Measurements from ENCODE around the gene ZNF285.

DNA sequence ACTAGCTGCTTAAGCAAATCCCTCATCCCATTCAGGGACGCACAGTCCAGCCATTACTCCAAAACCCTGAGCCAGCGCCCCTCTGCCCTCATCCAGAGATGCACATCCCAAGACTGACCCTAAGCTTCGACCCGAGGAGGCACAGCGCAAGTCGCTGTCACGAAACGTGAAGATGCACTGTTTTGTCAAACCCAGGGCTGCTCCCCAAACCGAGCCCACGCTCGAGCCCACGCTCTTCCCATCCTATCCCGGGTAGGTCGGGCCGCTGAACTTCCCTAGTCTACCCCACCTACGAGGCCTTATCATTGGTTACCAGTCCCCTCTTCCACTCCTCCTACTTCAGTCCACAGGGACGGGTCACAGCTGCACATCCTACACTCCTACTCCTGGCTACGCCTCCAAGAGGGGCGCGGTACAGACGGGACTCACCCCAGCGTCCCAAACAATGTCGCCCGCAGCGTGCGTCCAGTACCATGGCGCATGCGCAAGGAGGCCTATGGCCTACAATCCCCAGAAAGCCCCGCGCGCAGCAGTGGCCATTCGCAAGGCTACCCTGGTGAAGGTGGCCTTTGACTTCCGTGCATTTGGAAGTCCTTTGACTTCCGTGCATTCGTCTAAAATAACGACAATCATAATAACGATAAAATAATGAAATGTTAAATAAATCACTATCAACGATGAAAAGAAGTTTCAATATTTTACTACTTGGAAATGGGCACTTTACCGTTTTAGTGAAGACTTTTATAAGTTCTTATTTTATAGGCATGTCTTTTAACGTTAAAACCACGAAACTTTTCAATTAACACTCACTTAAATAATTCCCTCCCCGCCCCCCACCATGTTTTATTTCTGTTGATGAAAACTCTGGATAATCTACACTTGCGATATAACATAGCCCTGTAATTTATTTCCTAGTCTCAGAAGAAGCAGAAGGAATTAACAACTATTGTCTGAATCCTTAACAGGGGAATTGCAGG lies at the start of gene ZNF285:
- TF ChIP-seq, protein P1, sequence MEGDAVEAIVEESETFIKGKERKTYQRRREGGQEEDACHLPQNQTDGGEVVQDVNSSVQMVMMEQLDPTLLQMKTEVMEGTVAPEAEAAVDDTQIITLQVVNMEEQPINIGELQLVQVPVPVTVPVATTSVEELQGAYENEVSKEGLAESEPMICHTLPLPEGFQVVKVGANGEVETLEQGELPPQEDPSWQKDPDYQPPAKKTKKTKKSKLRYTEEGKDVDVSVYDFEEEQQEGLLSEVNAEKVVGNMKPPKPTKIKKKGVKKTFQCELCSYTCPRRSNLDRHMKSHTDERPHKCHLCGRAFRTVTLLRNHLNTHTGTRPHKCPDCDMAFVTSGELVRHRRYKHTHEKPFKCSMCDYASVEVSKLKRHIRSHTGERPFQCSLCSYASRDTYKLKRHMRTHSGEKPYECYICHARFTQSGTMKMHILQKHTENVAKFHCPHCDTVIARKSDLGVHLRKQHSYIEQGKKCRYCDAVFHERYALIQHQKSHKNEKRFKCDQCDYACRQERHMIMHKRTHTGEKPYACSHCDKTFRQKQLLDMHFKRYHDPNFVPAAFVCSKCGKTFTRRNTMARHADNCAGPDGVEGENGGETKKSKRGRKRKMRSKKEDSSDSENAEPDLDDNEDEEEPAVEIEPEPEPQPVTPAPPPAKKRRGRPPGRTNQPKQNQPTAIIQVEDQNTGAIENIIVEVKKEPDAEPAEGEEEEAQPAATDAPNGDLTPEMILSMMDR (IDR thresholded peaks at IDR 0.05), result no peak
- TF ChIP-seq POLR2AphosphoS5 (IDR thresholded peaks at IDR 0.05; ENCODE audit: low read depth, low read length) (peak; percentile 39; the same call in 1 of the 2 replicates), TCF7L2 (IDR thresholded peaks at IDR 0.05; ENCODE audit: low read depth, low read length) (no peak)
- TF ChIP-seq, protein P2, sequence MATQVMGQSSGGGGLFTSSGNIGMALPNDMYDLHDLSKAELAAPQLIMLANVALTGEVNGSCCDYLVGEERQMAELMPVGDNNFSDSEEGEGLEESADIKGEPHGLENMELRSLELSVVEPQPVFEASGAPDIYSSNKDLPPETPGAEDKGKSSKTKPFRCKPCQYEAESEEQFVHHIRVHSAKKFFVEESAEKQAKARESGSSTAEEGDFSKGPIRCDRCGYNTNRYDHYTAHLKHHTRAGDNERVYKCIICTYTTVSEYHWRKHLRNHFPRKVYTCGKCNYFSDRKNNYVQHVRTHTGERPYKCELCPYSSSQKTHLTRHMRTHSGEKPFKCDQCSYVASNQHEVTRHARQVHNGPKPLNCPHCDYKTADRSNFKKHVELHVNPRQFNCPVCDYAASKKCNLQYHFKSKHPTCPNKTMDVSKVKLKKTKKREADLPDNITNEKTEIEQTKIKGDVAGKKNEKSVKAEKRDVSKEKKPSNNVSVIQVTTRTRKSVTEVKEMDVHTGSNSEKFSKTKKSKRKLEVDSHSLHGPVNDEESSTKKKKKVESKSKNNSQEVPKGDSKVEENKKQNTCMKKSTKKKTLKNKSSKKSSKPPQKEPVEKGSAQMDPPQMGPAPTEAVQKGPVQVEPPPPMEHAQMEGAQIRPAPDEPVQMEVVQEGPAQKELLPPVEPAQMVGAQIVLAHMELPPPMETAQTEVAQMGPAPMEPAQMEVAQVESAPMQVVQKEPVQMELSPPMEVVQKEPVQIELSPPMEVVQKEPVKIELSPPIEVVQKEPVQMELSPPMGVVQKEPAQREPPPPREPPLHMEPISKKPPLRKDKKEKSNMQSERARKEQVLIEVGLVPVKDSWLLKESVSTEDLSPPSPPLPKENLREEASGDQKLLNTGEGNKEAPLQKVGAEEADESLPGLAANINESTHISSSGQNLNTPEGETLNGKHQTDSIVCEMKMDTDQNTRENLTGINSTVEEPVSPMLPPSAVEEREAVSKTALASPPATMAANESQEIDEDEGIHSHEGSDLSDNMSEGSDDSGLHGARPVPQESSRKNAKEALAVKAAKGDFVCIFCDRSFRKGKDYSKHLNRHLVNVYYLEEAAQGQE (IDR thresholded peaks at IDR 0.05; ENCODE audit: insufficient read depth in 1 of 2, low read depth in 2 of 2, low read length in 1 of 2), result no peak
